GM12891 (cell line): ENCODE data around the gene GPR82. TPM values are rescaled to one million over a fixed set of nuclear protein-coding genes. Genes with fewer than 3 reads are reported as not detected.
"Not testable (repeated sequence)": the region's sequence is repeated elsewhere in the genome, so short reads cannot be mapped to it uniquely, and the experiment has no call there.

Source experiments
- DNase-seq: peaks from one replicate; pipeline ENCODE4 v3.0.0; 2011; ENCODE audit warnings: low spot score; ENCODE audit not compliant: insufficient read length
- FAIRE-seq: peaks from 2 replicates; lab custom pipeline; 2011; peaks lifted over from hg19 to GRCh38; lab: Jason Lieb, UNC
- PAX5 ChIP-seq: IDR thresholded peaks from 2 replicates; pipeline ENCODE4 v1.6.1; 2011; ENCODE audit warnings: low read length, moderate library complexity, mild to moderate bottlenecking; ENCODE audit not compliant: insufficient read depth, severe bottlenecking
- POLR2A ChIP-seq: IDR thresholded peaks from 2 replicates; pipeline ENCODE4 v1.6.1; 2011; ENCODE audit warnings: low read depth, low read length, control low read depth
- POLR2AphosphoS5 ChIP-seq: IDR thresholded peaks from 2 replicates; pipeline ENCODE4 v1.6.1; 2011; ENCODE audit warnings: low read depth, low read length, control low read depth
- POU2F2 ChIP-seq: IDR thresholded peaks from 2 replicates; pipeline ENCODE4 v1.6.1; 2011; ENCODE audit warnings: low read depth, mild to moderate bottlenecking, control low read depth, low read length, moderate library complexity
- SPI1 ChIP-seq: IDR thresholded peaks from 2 replicates; pipeline ENCODE4 v1.6.1; 2011; ENCODE audit warnings: low read depth, low read length, control low read depth
- TAF1 ChIP-seq: IDR thresholded peaks from 2 replicates; pipeline ENCODE4 v1.6.1; 2011; ENCODE audit warnings: low read depth, low read length, control low read depth
- polyA plus RNA-seq: library from polyadenylated mRNA; unstranded; fragments of >200 nt; gene quantifications from one replicate; pipeline ENCODE4 v1.2.1, GENCODE V29; 2012; ENCODE audit warnings: low read depth, missing spikeins, inconsistent platforms; ENCODE audit not compliant: missing spikeins

GPR82 gene, protein sequence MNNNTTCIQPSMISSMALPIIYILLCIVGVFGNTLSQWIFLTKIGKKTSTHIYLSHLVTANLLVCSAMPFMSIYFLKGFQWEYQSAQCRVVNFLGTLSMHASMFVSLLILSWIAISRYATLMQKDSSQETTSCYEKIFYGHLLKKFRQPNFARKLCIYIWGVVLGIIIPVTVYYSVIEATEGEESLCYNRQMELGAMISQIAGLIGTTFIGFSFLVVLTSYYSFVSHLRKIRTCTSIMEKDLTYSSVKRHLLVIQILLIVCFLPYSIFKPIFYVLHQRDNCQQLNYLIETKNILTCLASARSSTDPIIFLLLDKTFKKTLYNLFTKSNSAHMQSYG
- 0.09 TPM for polyA plus RNA-seq

DNA sequence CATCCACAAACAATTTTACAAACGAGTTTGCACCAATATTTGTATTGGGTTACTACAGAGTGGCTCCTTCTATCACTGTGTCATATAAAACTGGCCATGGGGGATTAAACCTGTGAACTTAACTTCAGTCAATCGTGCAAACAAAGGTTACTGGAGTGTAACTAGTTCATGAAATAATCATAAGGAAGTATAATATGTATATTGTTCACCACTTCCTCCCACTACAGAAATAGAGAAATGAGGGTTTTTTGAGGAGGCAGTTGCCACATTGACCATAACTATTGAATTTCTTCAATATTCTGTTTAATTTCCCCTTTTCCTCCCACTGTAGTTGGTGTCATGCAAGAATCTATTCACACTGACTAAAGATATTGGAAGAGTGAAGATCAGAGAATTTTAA is at the start of gene GPR82:
GPR82 (plus strand) TSS at position 356 of the 400 bp plus-strand sequence. CDS start 2,846 bp downstream, outside the sequence.
- TF ChIP-seq PAX5 (no peak), SPI1 (peak; percentile 22; the same call in 1 of the 2 replicates)
- FAIRE-seq: no peak

DNA sequence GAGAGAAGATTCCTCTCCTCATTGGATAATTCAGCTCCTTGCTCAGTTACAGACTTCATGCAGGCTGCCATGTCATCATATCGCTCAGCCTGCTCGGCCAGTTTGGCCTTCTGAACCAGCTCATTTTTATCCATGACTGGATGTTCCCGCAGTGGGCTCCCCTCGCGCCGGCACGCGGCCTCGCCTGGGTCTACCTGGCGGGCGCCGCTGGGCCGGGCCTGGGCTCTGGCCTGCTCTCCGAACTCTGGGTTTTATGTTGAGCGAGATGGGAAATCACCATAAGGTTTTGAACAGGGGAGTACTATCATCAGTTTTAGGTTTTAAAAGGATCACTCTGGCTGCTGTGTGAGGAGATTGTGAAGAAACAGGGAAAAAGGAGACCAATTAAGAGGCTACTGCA is 47.6 kb upstream of the GPR82 start:
- DNase-seq, FAIRE-seq: not testable (repeated sequence)

More for the DNA sequence above, at the start of gene GPR82:
- DNase-seq: no peak

DNA sequence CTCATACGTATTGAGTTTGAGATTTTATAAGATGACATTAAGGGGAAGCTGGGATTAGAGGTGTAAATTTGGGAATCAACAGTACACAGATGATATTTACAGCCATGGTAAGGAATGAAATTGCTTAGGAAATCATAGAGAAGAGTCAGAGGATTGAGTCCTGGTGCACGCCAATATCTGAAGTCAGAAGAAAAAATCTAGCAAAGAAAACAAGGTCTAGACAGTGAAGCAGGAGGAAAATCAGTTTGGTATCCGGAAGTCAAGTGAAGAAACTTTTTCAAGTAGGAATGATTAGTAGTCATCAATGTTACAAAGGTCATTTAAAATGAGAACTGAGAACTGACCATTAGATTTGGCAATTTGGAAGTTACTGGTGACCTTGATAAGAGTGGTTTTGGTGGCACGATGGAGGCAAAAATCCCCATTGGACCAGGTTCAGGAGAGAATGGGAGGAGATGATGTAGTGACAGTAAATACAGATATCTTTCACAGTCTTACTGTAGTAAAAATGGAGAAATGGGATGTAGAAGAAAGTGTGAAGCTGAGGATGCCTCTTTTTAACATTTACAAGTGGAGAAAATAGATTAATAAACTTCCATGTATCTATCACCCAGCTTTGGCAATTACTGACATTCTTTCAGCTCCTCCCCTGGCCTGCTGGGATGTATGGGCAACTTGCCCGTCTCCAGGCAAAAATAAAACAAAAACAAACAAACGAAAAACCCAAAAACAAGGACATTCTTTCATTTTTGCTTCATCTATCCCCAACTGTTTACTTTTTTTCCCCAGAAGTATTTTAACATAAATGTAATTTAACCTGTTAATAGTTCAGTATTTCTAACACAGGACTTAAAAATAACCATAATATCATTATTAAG is 46.6 kb upstream of the GPR82 start:
- DNase-seq: no peak
- FAIRE-seq: no peak
- TF ChIP-seq POLR2AphosphoS5: no peak
- TF ChIP-seq PAX5: no peak
- no peak for TF ChIP-seq POLR2A
- no peak for TF ChIP-seq TAF1
- TF ChIP-seq SPI1: no peak
- TF ChIP-seq POU2F2: no peak

DNA sequence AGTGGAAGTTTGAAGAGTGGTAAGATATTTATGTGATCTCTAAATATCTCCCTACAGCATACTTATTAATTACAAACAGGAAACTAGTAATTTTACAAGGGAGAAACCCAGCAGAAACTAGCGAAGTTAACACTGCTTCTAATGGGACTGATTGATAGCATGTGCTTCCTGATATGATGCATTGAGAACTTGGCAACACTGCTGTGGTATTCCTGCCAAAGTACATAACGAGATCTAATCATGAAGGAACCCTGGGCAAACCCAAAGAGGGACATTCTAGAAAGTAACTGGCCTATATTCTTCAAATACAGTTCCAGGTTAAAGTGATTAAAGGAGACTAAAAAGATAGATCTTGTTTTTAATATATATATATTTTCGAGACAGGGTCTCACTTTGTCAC is 39.8 kb upstream of the GPR82 start:
- DNase-seq (no peak), FAIRE-seq (no peak)
- TF ChIP-seq POLR2AphosphoS5: no peak
- no peak for TF ChIP-seq POLR2A
- TF ChIP-seq SPI1: no peak
- no peak for TF ChIP-seq POU2F2
- TF ChIP-seq TAF1: no peak
- TF ChIP-seq PAX5: no peak

DNA sequence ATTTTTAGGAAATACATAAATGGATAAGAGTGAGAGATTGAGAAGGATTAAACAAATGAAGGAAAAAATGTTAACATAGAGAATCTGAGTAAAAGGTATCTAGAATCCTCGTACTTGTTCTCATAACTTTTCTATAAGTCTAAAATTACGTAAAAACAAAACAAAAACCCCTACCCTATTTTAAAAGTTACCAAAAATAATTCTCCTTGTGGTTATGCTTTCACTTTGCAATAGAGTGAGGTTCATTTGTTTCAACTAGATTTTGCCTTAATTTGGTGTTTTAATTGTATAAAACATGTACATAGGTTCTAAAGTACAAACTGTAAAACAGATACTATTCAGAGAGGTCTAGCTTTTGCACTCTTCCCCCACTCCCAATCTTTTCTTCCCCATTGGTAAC is 39.0 kb upstream of the GPR82 start:
- no peak for FAIRE-seq

DNA sequence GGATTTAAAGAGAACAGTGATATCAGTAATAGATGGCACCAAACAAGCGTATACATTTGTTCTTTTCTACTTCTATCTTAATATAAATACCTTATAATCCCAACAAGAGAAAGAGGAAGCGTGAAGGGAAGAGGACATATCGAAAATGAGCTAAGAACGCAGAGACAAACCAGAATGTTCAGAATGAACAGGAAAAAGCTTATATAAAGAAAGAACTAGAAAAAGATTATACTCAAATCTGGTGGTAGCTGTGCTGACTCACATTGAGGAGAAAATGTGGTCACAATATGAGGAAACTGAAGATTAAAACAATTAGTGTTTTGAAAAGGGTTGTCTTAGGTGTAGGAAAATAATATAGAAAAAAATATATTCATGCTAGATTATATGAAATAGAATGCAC is 37.2 kb upstream of the GPR82 start:
- DNase-seq: no peak
- FAIRE-seq: no peak
- TF ChIP-seq SPI1: peak; percentile 35; the same call in 1 of the 2 replicates
- TF ChIP-seq POU2F2: no peak
- TF ChIP-seq POLR2AphosphoS5: no peak
- TF ChIP-seq PAX5: no peak

More for the DNA sequence above, 39.0 kb upstream of the GPR82 start:
- DNase-seq: no peak
- no peak for TF ChIP-seq PAX5
- no peak for TF ChIP-seq POLR2AphosphoS5
- TF ChIP-seq POLR2A: no peak
- TF ChIP-seq POU2F2: no peak
- TF ChIP-seq TAF1: no peak
- TF ChIP-seq SPI1: no peak

DNA sequence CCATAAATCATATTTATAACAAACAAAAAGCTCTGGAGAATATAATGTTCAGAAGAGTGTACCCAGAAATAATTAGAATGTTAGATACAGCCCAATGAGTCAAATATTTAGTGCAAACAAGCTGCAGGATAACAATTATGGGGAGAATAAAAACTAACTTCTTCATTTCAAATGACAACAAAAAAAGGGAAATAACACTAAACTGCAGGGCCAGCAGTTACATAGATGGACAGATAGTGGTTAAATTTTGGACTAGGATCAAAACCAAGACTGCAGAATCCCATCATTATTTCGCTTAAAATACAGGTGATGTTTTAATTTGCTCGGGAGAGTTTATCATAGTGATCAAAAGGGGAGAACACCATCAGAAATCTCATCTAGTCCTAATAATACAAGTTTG is 35.8 kb upstream of the GPR82 start:
- no peak for TF ChIP-seq SPI1
- no peak for TF ChIP-seq PAX5
- no peak for TF ChIP-seq POLR2A
- no peak for TF ChIP-seq POLR2AphosphoS5
- no peak for TF ChIP-seq POU2F2
- no peak for TF ChIP-seq TAF1
- no peak for FAIRE-seq
- DNase-seq: no peak

DNA sequence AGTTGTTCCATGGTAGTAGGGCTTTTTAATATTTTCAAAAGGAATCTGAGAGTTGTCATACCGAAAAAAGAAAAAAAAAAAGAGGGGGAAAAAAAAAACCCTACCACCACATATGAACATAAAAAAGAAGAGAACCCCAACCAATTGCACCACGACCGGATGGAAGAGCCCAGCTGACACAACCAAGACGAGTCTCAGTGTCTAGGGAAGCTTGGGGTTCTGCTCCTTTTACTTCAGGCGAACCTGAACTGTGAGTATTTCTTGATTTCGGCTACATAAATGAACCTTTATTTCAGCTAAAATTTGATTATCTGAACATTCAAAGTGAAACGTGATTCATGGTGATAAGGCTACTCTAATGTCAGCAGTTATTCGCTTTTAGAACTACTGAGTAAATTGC is 35.1 kb upstream of the GPR82 start, which contains the start of gene GPR34:
GPR34 (plus strand) TSS at position 139 of the 400 bp plus-strand sequence. CDS start 6,661 bp downstream, outside the sequence.
- FAIRE-seq: peak; percentile 86
- DNase-seq: no peak
- no peak for TF ChIP-seq TAF1
- no peak for TF ChIP-seq POLR2AphosphoS5
- TF ChIP-seq POLR2A: no peak
- TF ChIP-seq PAX5: no peak
- no peak for TF ChIP-seq POU2F2
- no peak for TF ChIP-seq SPI1

DNA sequence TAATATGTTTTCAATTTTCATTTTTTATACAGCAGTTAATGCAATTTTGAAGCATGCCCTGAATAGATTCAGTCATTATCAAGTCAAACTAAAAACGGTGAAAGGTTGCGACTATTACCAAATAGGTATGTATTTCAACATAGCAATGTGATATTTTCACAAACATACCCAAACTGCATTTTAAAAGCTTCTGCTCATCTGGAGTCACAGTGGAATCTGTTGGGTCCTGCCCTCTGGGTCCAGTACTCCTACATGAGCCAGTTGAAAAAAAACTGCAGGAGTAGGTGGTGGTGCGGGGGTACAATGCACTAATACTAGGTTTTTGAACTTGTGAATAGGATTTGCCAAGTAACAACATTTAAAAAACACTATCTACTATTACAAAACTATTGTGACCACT is 34.3 kb upstream of the GPR82 start:
- no peak for FAIRE-seq

DNA sequence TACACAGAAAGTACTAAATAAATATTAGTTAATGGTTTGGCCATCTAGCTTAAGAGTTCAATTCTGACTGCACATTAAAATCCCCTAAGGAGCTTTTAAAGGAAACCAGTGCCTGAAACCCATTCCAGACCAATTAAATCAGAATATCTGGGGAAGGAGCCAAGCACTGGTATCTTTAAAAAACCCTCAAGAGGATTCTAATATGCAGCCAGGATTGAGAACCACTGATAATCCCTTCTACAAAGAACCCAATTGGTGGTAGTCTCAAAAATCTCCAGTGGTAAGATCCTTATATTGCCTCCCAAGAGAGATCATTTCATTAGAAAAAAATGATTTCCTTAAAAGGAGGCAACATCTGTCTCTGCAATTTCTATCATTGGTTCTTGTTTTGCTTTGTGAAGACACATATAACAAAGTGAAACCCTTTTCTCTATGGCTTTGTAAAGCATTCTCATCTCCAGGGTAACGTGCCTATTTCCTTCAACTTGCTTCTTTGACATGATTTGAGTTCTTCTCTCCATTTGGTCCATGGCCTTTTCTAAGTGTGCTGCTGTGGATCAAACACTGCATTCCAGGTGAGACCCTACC is 31.7 kb upstream of the GPR82 start:
- TF ChIP-seq POLR2A: no peak
- no peak for TF ChIP-seq SPI1
- no peak for TF ChIP-seq POLR2AphosphoS5
- DNase-seq (no peak), FAIRE-seq (peak; percentile 62)

More for the DNA sequence above, 34.3 kb upstream of the GPR82 start:
- DNase-seq: no peak
- TF ChIP-seq PAX5 (no peak), SPI1 (no peak), POU2F2 (no peak)

DNA sequence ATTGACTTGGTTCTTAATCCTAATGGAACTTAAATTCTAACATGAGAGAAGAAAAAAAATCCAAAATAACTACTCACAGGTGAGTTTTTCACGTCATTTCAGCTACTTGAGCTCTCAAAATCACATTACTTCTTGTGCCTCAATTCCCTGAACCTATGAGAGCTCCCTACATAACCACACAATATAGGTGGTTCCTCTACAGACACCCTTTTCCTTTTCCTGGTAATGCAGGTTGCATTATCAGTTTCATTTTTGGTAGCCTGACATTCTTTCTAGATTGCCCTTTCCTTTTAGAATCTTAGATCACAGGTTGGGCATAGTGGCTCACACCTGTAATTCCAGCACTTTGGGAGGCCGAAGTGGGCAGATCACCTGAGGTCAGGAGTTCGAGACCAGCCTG is 31.0 kb upstream of the GPR82 start:
- no peak for FAIRE-seq
- no peak for TF ChIP-seq TAF1
- no peak for DNase-seq
